RPMI8226 (cell line): ENCODE measurements around the gene PHACTR1.

ENCODE experiments used
- DNase-seq: peaks from one replicate; pipeline ENCODE4 v3.0.0-alpha.2; 2015

Gene PHACTR1

GRCh38 chr6:12957321-12958051 lies 240.9 kb downstream of the PHACTR1 start:
- peak; percentile 40 for DNase-seq

- DNase-seq = no peak
These were observed 241.6 kb downstream of the PHACTR1 start for GRCh38 chr6:12958052-12958706.

- no peak for DNase-seq
These were observed 245.2 kb downstream of the PHACTR1 start for GRCh38 chr6:12961761-12962160.

- DNase-seq = no peak
These were observed 246.0 kb downstream of the PHACTR1 start for GRCh38 chr6:12962529-12962928.

GRCh38 chr6:12962987-12963386 lies 246.4 kb downstream of the PHACTR1 start:
- no peak for DNase-seq

- no peak for DNase-seq
These were observed 247.0 kb downstream of the PHACTR1 start for GRCh38 chr6:12963567-12963966.

GRCh38 chr6:12967686-12968085 lies 251.1 kb downstream of the PHACTR1 start:
- no peak for DNase-seq

- no peak for DNase-seq
These were observed 251.7 kb downstream of the PHACTR1 start for GRCh38 chr6:12968290-12968689.

GRCh38 chr6:12968839-12969558 lies 252.4 kb downstream of the PHACTR1 start:
- DNase-seq = no peak

- no peak for DNase-seq
These were observed 253.4 kb downstream of the PHACTR1 start for GRCh38 chr6:12969966-12970365.

- no peak for DNase-seq
These were observed 256.8 kb downstream of the PHACTR1 start for GRCh38 chr6:12973386-12973785.

- DNase-seq = no peak
These were observed 258.0 kb downstream of the PHACTR1 start for GRCh38 chr6:12974551-12974950.

GRCh38 chr6:12976366-12976765 lies 259.8 kb downstream of the PHACTR1 start:
- no peak for DNase-seq

- no peak for DNase-seq
These were observed 260.6 kb downstream of the PHACTR1 start for GRCh38 chr6:12977206-12977605.

GRCh38 chr6:12977806-12978205 lies 261.2 kb downstream of the PHACTR1 start:
- no peak for DNase-seq

- DNase-seq = no peak
These were observed 264.2 kb downstream of the PHACTR1 start for GRCh38 chr6:12980741-12981140.

- no peak for DNase-seq
These were observed 268.2 kb downstream of the PHACTR1 start for GRCh38 chr6:12984776-12985175.

- DNase-seq = no peak
These were observed 271.2 kb downstream of the PHACTR1 start for GRCh38 chr6:12987783-12988182.

- DNase-seq = no peak
These were observed 273.6 kb downstream of the PHACTR1 start for GRCh38 chr6:12990162-12990561.

GRCh38 chr6:12991435-12991834 lies 274.9 kb downstream of the PHACTR1 start:
- no peak for DNase-seq

GRCh38 chr6:12992770-12993169 lies 276.2 kb downstream of the PHACTR1 start:
- no peak for DNase-seq

GRCh38 chr6:12993283-12993898 lies 276.8 kb downstream of the PHACTR1 start:
- DNase-seq = no peak

GRCh38 chr6:12995419-12995818 lies 278.9 kb downstream of the PHACTR1 start:
- no peak for DNase-seq

GRCh38 chr6:13000537-13000936 lies 284.0 kb downstream of the PHACTR1 start:
- no peak for DNase-seq
